H1 (cell line): ENCODE measurements around the gene GRIN3A. TPM values are rescaled to one million over a fixed set of nuclear protein-coding genes. Genes with fewer than 3 reads are reported as not detected.

Experiments used
- JUND ChIP-seq: IDR thresholded peaks from 2 replicates; pipeline ENCODE4 v1.6.1; 2011; ENCODE audit warnings: mild to moderate bottlenecking, improper control_type of control experiment, low read length
- NRF1 ChIP-seq: IDR thresholded peaks from 2 replicates; pipeline ENCODE4 v1.6.1; 2011; ENCODE audit warnings: mild to moderate bottlenecking, low read depth, low read length, improper control_type of control experiment
- SP1 ChIP-seq: IDR thresholded peaks from 2 replicates; pipeline ENCODE4 v1.6.1; 2011; ENCODE audit warnings: low read depth, low read length
- TBP ChIP-seq: IDR thresholded peaks from 2 replicates; pipeline ENCODE4 v1.6.1; 2011; ENCODE audit warnings: low read depth, low read length, improper control_type of control experiment
- polyA plus RNA-seq, 7 experiments: library from polyadenylated mRNA; depleted of rRNA in 3 of 7; stranded (reverse) in 5 of 7; unstranded in 2 of 7; fragments of >200 nt in 5 of 7; fragments of 200-250 nt in 2 of 7; gene quantifications; 1 replicate in 5 of 7; 2 replicates in 1 of 7; 4 replicates in 1 of 7; pipeline versions ENCODE4 v1.2.1 to v1.2.3, GENCODE V29; 2011 to 2013; ENCODE audit warnings: missing spikeins in 2 of 7, mixed read lengths in 2 of 7
- total RNA-seq: library from RNA; stranded (reverse); fragmentation: NEBNext Ultra II Directional; extraction: Animal tissue kit (Norgen Biotek cat#: 25700); gene quantifications from 2 replicates; pipeline ENCODE4 v1.2.1, GENCODE V29; 2021
- TF ChIP-seq, protein P1 (sequence below), 3 experiments: IDR thresholded peaks; 1 replicate in 2 of 3; 2 replicates in 1 of 3; pipeline versions ENCODE4 v1.5.1 to v1.6.1; 2011; ENCODE audit warnings: low read length in 3 of 3, mild to moderate bottlenecking in 3 of 3, inconsistent platforms in 2 of 3, low read depth in 1 of 3, moderate library complexity in 1 of 3; ENCODE audit not compliant: insufficient read depth in 1 of 3; ENCODE audit errors: control extremely low read depth in 1 of 3

Gene GRIN3A
- total and polyA plus RNA-seq, 2 of the 8 experiments (the other 6 are each of a cell fraction or from before 2014, with no cell fraction given), result 0.04 TPM; not detected in 1

DNA sequence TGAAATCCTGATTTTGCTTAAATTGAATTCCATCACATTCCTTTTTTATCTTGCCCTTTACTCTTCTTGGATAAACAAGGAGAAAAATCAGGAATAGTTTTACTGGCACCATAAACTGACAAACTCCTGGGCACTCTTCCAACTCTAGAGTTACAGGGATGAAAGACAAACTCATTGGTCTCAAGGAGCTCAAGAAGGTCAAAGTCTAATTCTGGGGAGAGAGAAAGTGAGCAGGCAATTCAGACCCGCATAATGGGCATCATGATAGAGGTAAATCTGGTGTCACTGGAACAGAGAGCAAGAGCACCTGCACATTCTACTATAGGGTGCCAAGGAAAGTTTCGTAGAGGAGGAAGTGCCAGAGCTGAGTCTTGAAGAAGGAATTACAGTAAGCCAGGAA, 64.8 kb downstream of the GRIN3A start (continued):
- TF ChIP-seq NRF1, result no peak
- no peak for TF ChIP-seq TBP
- TF ChIP-seq JUND, result no peak
- TF ChIP-seq SP1, result no peak
- TF ChIP-seq, protein P1, sequence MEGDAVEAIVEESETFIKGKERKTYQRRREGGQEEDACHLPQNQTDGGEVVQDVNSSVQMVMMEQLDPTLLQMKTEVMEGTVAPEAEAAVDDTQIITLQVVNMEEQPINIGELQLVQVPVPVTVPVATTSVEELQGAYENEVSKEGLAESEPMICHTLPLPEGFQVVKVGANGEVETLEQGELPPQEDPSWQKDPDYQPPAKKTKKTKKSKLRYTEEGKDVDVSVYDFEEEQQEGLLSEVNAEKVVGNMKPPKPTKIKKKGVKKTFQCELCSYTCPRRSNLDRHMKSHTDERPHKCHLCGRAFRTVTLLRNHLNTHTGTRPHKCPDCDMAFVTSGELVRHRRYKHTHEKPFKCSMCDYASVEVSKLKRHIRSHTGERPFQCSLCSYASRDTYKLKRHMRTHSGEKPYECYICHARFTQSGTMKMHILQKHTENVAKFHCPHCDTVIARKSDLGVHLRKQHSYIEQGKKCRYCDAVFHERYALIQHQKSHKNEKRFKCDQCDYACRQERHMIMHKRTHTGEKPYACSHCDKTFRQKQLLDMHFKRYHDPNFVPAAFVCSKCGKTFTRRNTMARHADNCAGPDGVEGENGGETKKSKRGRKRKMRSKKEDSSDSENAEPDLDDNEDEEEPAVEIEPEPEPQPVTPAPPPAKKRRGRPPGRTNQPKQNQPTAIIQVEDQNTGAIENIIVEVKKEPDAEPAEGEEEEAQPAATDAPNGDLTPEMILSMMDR (IDR thresholded peaks at IDR 0.05; ENCODE audit: control extremely low read depth in 1 of 3, insufficient read depth in 1 of 3, low read depth in 1 of 3, low read length in 3 of 3), result no peak
